Subcutaneous adipose tissue (tissue), 4 donors: Measurements from ENCODE around the gene GPC4. TPM values are rescaled to one million over a fixed set of nuclear protein-coding genes. Genes with fewer than 3 reads are reported as not detected.

Source experiments
- total RNA-seq, 4 donors: library from RNA; depleted of rRNA; stranded (reverse); fragments of >200 nt; gene quantifications; one replicate each; pipeline ENCODE4 v1.1.0, GENCODE V29; 2016
- TF ChIP-seq, protein P1 (sequence below): fragments of 450-650 bp; IDR thresholded peaks from one replicate; pipeline ENCODE4 v1.5.1; 2016; ENCODE audit warnings: low read depth, mild to moderate bottlenecking, control low read depth, antibody characterized with exemption, moderate library complexity

The GPC4 gene
- total RNA-seq, 4 donors from 2014 or later = 5.9 to 63.7 (median 12.4) TPM

DNA sequence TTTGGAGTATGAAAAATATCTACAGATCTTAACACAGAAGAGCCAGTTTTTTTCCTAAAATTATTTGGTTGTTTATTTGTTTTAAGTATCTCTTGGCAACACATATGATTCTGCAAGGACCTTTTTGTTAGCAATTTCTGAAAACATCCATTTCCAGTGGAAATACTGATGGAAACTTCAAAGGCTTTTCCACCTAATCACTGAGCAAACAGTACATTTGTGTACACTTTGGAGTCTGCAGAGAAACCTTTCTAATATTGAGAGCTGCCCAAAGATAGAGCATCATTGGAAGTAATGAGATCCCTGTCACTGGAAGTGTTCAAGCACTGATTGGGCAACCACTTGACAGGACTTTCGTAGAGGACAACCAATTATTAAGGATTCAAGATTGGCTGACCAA lies 127.4 kb downstream of the GPC4 start:
- TF ChIP-seq, protein P1, sequence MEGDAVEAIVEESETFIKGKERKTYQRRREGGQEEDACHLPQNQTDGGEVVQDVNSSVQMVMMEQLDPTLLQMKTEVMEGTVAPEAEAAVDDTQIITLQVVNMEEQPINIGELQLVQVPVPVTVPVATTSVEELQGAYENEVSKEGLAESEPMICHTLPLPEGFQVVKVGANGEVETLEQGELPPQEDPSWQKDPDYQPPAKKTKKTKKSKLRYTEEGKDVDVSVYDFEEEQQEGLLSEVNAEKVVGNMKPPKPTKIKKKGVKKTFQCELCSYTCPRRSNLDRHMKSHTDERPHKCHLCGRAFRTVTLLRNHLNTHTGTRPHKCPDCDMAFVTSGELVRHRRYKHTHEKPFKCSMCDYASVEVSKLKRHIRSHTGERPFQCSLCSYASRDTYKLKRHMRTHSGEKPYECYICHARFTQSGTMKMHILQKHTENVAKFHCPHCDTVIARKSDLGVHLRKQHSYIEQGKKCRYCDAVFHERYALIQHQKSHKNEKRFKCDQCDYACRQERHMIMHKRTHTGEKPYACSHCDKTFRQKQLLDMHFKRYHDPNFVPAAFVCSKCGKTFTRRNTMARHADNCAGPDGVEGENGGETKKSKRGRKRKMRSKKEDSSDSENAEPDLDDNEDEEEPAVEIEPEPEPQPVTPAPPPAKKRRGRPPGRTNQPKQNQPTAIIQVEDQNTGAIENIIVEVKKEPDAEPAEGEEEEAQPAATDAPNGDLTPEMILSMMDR = no peak

DNA sequence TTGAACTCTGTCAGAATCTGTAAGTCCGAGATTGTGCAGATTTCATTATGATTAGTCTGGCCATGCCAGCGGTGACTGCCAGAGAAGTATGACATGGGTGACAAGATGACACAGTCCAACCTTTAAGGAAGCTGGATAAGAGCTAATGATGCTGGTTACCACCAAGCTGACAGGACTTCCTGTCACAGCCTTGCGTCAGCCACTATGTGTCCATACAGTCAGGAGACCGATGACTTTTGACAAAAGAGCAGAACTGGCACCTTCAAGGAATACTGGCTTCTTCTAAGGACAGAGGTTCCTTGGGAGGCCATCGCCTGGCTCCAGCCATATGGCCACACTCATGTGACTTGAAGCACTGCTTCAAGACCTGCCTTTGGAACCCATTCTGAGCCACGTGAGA lies 129.9 kb downstream of the GPC4 start:
- TF ChIP-seq, protein P1 = no peak

GRCh38 chrX:133273180-133273579 lies 142.1 kb downstream of the GPC4 start:
- TF ChIP-seq, protein P1 = no peak

- TF ChIP-seq, protein P1 = no peak
Measured at GRCh38 chrX:133269168-133269567, 146.1 kb downstream of the GPC4 start.

DNA sequence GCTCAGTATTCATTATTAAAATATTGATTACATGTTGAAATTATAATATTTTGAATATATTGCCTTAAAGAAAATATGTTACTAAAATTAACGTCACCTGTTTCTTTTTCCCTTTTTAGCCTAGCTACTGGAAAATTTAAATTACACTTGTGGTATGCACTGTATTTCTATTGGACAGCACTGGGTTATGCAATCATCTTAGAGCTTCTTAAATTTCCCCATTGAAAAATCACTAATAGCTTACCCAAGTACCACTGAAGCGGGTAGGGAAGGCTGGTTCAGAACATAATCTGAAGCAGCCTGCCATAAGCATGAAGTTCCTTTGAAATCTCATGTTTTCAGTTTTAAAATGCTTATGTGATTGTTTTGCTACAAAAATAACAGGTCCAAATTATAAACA lies 147.7 kb downstream of the GPC4 start:
- TF ChIP-seq, protein P1 = no peak

GRCh38 chrX:133265331-133265730 lies 150.0 kb downstream of the GPC4 start:
- TF ChIP-seq, protein P1 = no peak

GRCh38 chrX:133258481-133258880 lies 156.8 kb downstream of the GPC4 start:
- TF ChIP-seq, protein P1 = no peak
